GM19468 (cell line): Measurements from ENCODE around the gene NPR1.
"Not testable (repeated sequence)": the region's sequence is repeated elsewhere in the genome, so short reads cannot be mapped to it uniquely, and the experiment has no call there.

Experiments
- ATAC-seq: cut with Tn5 transposase; IDR thresholded peaks from one replicate; pipeline ENCODE4 v1.9.1; 2021; ENCODE audit warnings: mild to moderate bottlenecking, moderate library complexity, moderate number of reproducible peaks; ENCODE audit not compliant: unreplicated experiment; ENCODE audit errors: extremely low read depth

Gene NPR1

GRCh38 chr1:153678519-153679336 is at the start of gene NPR1:
Gene NPR1, plus strand, starts transcription at chr1:153678688. Its CDS starts 421 bp downstream, at chr1:153679109.
- ATAC-seq = no peak

GRCh38 chr1:153629343-153629665 is 49.2 kb upstream of the NPR1 start:
- no peak for ATAC-seq

GRCh38 chr1:153629971-153630370 is 48.5 kb upstream of the NPR1 start:
- no peak for ATAC-seq

GRCh38 chr1:153630384-153630783 is 48.1 kb upstream of the NPR1 start:
- ATAC-seq = no peak

- no peak for ATAC-seq
Observed at GRCh38 chr1:153631047-153632022, 47.2 kb upstream of the NPR1 start.

- ATAC-seq = no peak
Observed at GRCh38 chr1:153633161-153633753, 45.2 kb upstream of the NPR1 start.

- peak; percentile 82 for ATAC-seq
Observed at GRCh38 chr1:153633754-153634665, 44.5 kb upstream of the NPR1 start, which contains the start of gene CHTOP. Gene CHTOP, plus strand, starts transcription at chr1:153634066. Its CDS starts 2,523 bp downstream, at chr1:153636589.

- no peak for ATAC-seq
Observed at GRCh38 chr1:153635872-153636271, 42.6 kb upstream of the NPR1 start.

GRCh38 chr1:153636312-153636711 is 42.2 kb upstream of the NPR1 start:
- no peak for ATAC-seq

GRCh38 chr1:153638261-153638660 is 40.2 kb upstream of the NPR1 start:
- no peak for ATAC-seq

GRCh38 chr1:153639280-153639679 is 39.2 kb upstream of the NPR1 start:
- no peak for ATAC-seq

GRCh38 chr1:153640213-153640612 is 38.3 kb upstream of the NPR1 start:
- ATAC-seq = not testable (repeated sequence)

- no peak for ATAC-seq
Observed at GRCh38 chr1:153640861-153641260, 37.6 kb upstream of the NPR1 start.

- no peak for ATAC-seq
Observed at GRCh38 chr1:153642161-153642560, 36.3 kb upstream of the NPR1 start.

- ATAC-seq = no peak
Observed at GRCh38 chr1:153643100-153643499, 35.4 kb upstream of the NPR1 start.

GRCh38 chr1:153643816-153644215 is 34.7 kb upstream of the NPR1 start:
- ATAC-seq = no peak

GRCh38 chr1:153646672-153647345 is 31.7 kb upstream of the NPR1 start:
- ATAC-seq = no peak

GRCh38 chr1:153647346-153647714 is 31.2 kb upstream of the NPR1 start:
- ATAC-seq = no peak

- no peak for ATAC-seq
Observed at GRCh38 chr1:153648000-153648643, 30.4 kb upstream of the NPR1 start.
